Measurements from ENCODE around the gene C1QTNF6.

Gene C1QTNF6

GRCh38 chr22:37169406-37169805 lies 18.6 kb downstream of the C1QTNF6 start:
- H3K27ac ChIP-seq, result no peak overlapping the region
- TF ChIP-seq ZFX (IDR thresholded peaks at IDR 0.05; ENCODE audit: borderline replicate concordance), result no peak
- no peak for TF ChIP-seq CTCF (IDR thresholded peaks at IDR 0.05)

- no peak overlapping the region for H3K27ac ChIP-seq
- TF ChIP-seq ZFX (IDR thresholded peaks at IDR 0.05; ENCODE audit: borderline replicate concordance) (no peak), CTCF (IDR thresholded peaks at IDR 0.05) (no peak)
Measured at GRCh38 chr22:37167981-37168647, 19.9 kb downstream of the C1QTNF6 start.

- H3K27ac ChIP-seq, result no peak overlapping the region
- TF ChIP-seq CTCF (IDR thresholded peaks at IDR 0.05), result no peak
- no peak for TF ChIP-seq ZFX (IDR thresholded peaks at IDR 0.05; ENCODE audit: borderline replicate concordance)
Measured at GRCh38 chr22:37167176-37167980, 20.7 kb downstream of the C1QTNF6 start.

- no peak overlapping the region for H3K27ac ChIP-seq
- TF ChIP-seq ZFX (IDR thresholded peaks at IDR 0.05; ENCODE audit: borderline replicate concordance) (no peak), CTCF (IDR thresholded peaks at IDR 0.05) (peak; percentile 95)
Measured at GRCh38 chr22:37166675-37167066, 21.4 kb downstream of the C1QTNF6 start.

- no peak overlapping the region for H3K27ac ChIP-seq
- TF ChIP-seq CTCF (IDR thresholded peaks at IDR 0.05) (no peak), ZFX (IDR thresholded peaks at IDR 0.05; ENCODE audit: borderline replicate concordance) (no peak)
Measured at GRCh38 chr22:37165940-37166674, 21.9 kb downstream of the C1QTNF6 start.

GRCh38 chr22:37165066-37165465 lies 23.0 kb downstream of the C1QTNF6 start:
- H3K27ac ChIP-seq, result no peak overlapping the region
- TF ChIP-seq ZFX (IDR thresholded peaks at IDR 0.05; ENCODE audit: borderline replicate concordance) (no peak), CTCF (IDR thresholded peaks at IDR 0.05) (no peak)

Data from 22Rv1 (cell line).